ENCODE measurements around the gene CSTF1.
A peak's percentile ranks its signal among the peaks of the same experiment; 100 is the strongest.

Gene CSTF1

GRCh38 chr20:56392132-56392880 is at the start of gene CSTF1, which contains the start of gene AURKA:
CSTF1 (plus strand) TSS chr20:56392645; CDS start chr20:56395553, 2,908 bp downstream.
AURKA (minus strand) TSS chr20:56392215; CDS start chr20:56388197, 4,018 bp downstream.
- DNase-seq = peak; percentile 98

- DNase-seq = no peak
These were observed 49.7 kb upstream of the CSTF1 start for GRCh38 chr20:56342783-56343182.

GRCh38 chr20:56343861-56344381 is 48.5 kb upstream of the CSTF1 start:
- no peak for DNase-seq

- no peak for DNase-seq
These were observed 46.5 kb upstream of the CSTF1 start for GRCh38 chr20:56345911-56346310.

GRCh38 chr20:56347628-56348304 is 44.7 kb upstream of the CSTF1 start:
- DNase-seq = no peak

GRCh38 chr20:56348305-56348693 is 44.1 kb upstream of the CSTF1 start:
- no peak for DNase-seq

- no peak for DNase-seq
These were observed 43.7 kb upstream of the CSTF1 start for GRCh38 chr20:56348746-56349145.

GRCh38 chr20:56350842-56351241 is 41.6 kb upstream of the CSTF1 start:
- DNase-seq = no peak

- DNase-seq = no peak
These were observed 39.9 kb upstream of the CSTF1 start for GRCh38 chr20:56352345-56353055.

- no peak for DNase-seq
These were observed 39.1 kb upstream of the CSTF1 start for GRCh38 chr20:56353356-56353755.

- DNase-seq = no peak
These were observed 34.4 kb upstream of the CSTF1 start for GRCh38 chr20:56358070-56358469.

GRCh38 chr20:56358600-56359211 is 33.7 kb upstream of the CSTF1 start, which contains the start of gene FAM210B:
FAM210B (plus strand) TSS chr20:56358974; CDS start chr20:56359006, 32 bp downstream.
- peak; percentile 54 for DNase-seq

GRCh38 chr20:56359212-56360132 is 33.0 kb upstream of the CSTF1 start:
- DNase-seq = no peak

GRCh38 chr20:56360133-56360907 is 32.1 kb upstream of the CSTF1 start:
- no peak for DNase-seq

- no peak for DNase-seq
These were observed 31.6 kb upstream of the CSTF1 start for GRCh38 chr20:56360908-56361205.

- no peak for DNase-seq
These were observed 30.5 kb upstream of the CSTF1 start for GRCh38 chr20:56361900-56362299.

GRCh38 chr20:56362833-56363413 is 29.5 kb upstream of the CSTF1 start:
- DNase-seq = no peak

- no peak for DNase-seq
These were observed 29.0 kb upstream of the CSTF1 start for GRCh38 chr20:56363491-56363890.

- no peak for DNase-seq
These were observed 23.9 kb upstream of the CSTF1 start for GRCh38 chr20:56368351-56369134.

GRCh38 chr20:56369179-56369578 is 23.3 kb upstream of the CSTF1 start:
- no peak for DNase-seq
